Measurements from ENCODE around the gene MYO1H.

MYO1H gene

GRCh38 chr12:109483346-109483745 is 135.6 kb downstream of the MYO1H start:
- in situ Hi-C loops (cut with MboI; ENCODE audit: low sequenced_read_pairs) = no loop called here

- in situ Hi-C loops (cut with MboI; ENCODE audit: low sequenced_read_pairs) = no loop called here
Measured at GRCh38 chr12:109485201-109485600, 137.5 kb downstream of the MYO1H start.

GRCh38 chr12:109487181-109488050 is 139.7 kb downstream of the MYO1H start:
- in situ Hi-C loops (cut with MboI; ENCODE audit: low sequenced_read_pairs) = no loop called here

- in situ Hi-C loops (cut with MboI; ENCODE audit: low sequenced_read_pairs) = no loop called here
Measured at GRCh38 chr12:109488051-109488665, 140.5 kb downstream of the MYO1H start.

- in situ Hi-C loops (cut with MboI; ENCODE audit: low sequenced_read_pairs) = no loop called here
Measured at GRCh38 chr12:109489016-109489954, 141.6 kb downstream of the MYO1H start.

GRCh38 chr12:109489955-109490565 is 142.4 kb downstream of the MYO1H start:
- in situ Hi-C loops (cut with MboI; ENCODE audit: low sequenced_read_pairs) = no loop called here

- in situ Hi-C loops (cut with MboI; ENCODE audit: low sequenced_read_pairs) = no loop called here
Measured at GRCh38 chr12:109491671-109492070, 144.0 kb downstream of the MYO1H start.

- in situ Hi-C loops (cut with MboI; ENCODE audit: low sequenced_read_pairs) = no loop called here
Measured at GRCh38 chr12:109492371-109492770, 144.7 kb downstream of the MYO1H start.

- in situ Hi-C loops (cut with MboI; ENCODE audit: low sequenced_read_pairs) = no loop called here
Measured at GRCh38 chr12:109493090-109493489, 145.4 kb downstream of the MYO1H start.

- in situ Hi-C loops (cut with MboI; ENCODE audit: low sequenced_read_pairs) = no loop called here
Measured at GRCh38 chr12:109493938-109494337, 146.2 kb downstream of the MYO1H start.

- in situ Hi-C loops (cut with MboI; ENCODE audit: low sequenced_read_pairs) = no loop called here
Measured at GRCh38 chr12:109494348-109494881, 146.7 kb downstream of the MYO1H start.

GRCh38 chr12:109495012-109495411 is 147.3 kb downstream of the MYO1H start:
- in situ Hi-C loops (cut with MboI; ENCODE audit: low sequenced_read_pairs) = no loop called here

GRCh38 chr12:109496306-109496705 is 148.6 kb downstream of the MYO1H start:
- in situ Hi-C loops (cut with MboI; ENCODE audit: low sequenced_read_pairs) = no loop called here

- in situ Hi-C loops (cut with MboI; ENCODE audit: low sequenced_read_pairs) = no loop called here
Measured at GRCh38 chr12:109497675-109498074, 150.0 kb downstream of the MYO1H start.
